HL-60 (cell line): ENCODE results near the gene LBH.

Source experiments
- GABPA ChIP-seq: IDR thresholded peaks from 2 replicates; pipeline ENCODE4 v1.6.1; 2012; ENCODE audit warnings: low read depth
- TF ChIP-seq, protein P1 (sequence below): IDR thresholded peaks from one replicate; pipeline ENCODE4 v1.5.1; 2011; ENCODE audit warnings: low read length, control low read depth, inconsistent platforms; ENCODE audit not compliant: insufficient read depth
- TF ChIP-seq, protein P2 (sequence below): IDR thresholded peaks from 2 replicates; pipeline ENCODE4 v1.6.1; 2012; ENCODE audit warnings: low read depth; ENCODE audit not compliant: insufficient replicate concordance

DNA sequence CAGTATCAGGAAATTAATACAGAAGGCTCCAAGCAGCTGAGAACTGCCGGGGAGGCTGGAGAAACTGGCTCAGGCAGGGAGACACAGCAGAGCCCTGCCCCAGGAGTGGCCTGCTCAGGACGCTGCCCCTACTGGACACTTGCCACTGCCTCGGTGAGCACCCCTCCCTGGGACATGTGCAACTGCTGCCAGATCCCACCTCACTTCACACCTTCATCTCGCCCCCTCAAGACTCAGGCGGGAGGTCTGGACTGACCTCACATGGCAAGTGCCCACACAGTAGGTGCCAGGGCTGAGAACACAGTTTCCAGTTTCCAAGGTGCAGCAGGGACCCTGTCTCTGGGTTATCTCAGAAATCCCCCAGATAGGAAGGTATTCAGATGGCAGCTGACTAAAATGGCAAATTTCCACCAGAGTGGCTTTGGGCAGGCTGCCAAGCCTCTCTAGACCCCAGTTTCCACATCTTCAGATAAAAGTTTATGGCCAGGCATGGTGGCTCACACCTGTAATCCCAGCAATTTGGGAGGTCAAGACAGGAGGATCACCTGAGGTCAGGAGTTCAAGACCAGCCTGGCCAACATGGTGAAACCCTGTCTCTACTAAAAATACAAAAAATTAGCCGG is 33.7 kb upstream of the LBH start:
- TF ChIP-seq, protein P1, sequence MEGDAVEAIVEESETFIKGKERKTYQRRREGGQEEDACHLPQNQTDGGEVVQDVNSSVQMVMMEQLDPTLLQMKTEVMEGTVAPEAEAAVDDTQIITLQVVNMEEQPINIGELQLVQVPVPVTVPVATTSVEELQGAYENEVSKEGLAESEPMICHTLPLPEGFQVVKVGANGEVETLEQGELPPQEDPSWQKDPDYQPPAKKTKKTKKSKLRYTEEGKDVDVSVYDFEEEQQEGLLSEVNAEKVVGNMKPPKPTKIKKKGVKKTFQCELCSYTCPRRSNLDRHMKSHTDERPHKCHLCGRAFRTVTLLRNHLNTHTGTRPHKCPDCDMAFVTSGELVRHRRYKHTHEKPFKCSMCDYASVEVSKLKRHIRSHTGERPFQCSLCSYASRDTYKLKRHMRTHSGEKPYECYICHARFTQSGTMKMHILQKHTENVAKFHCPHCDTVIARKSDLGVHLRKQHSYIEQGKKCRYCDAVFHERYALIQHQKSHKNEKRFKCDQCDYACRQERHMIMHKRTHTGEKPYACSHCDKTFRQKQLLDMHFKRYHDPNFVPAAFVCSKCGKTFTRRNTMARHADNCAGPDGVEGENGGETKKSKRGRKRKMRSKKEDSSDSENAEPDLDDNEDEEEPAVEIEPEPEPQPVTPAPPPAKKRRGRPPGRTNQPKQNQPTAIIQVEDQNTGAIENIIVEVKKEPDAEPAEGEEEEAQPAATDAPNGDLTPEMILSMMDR = no peak
- no peak for TF ChIP-seq GABPA
- TF ChIP-seq, protein P2, sequence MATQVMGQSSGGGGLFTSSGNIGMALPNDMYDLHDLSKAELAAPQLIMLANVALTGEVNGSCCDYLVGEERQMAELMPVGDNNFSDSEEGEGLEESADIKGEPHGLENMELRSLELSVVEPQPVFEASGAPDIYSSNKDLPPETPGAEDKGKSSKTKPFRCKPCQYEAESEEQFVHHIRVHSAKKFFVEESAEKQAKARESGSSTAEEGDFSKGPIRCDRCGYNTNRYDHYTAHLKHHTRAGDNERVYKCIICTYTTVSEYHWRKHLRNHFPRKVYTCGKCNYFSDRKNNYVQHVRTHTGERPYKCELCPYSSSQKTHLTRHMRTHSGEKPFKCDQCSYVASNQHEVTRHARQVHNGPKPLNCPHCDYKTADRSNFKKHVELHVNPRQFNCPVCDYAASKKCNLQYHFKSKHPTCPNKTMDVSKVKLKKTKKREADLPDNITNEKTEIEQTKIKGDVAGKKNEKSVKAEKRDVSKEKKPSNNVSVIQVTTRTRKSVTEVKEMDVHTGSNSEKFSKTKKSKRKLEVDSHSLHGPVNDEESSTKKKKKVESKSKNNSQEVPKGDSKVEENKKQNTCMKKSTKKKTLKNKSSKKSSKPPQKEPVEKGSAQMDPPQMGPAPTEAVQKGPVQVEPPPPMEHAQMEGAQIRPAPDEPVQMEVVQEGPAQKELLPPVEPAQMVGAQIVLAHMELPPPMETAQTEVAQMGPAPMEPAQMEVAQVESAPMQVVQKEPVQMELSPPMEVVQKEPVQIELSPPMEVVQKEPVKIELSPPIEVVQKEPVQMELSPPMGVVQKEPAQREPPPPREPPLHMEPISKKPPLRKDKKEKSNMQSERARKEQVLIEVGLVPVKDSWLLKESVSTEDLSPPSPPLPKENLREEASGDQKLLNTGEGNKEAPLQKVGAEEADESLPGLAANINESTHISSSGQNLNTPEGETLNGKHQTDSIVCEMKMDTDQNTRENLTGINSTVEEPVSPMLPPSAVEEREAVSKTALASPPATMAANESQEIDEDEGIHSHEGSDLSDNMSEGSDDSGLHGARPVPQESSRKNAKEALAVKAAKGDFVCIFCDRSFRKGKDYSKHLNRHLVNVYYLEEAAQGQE = no peak
